K562 (cell line): ENCODE measurements around the gene GRB14. TPM values are rescaled to one million over a fixed set of nuclear protein-coding genes. Genes with fewer than 3 reads are reported as not detected.

Experiments used
- ATAC-seq: fragments of 200-7000 bp; cut with Tn5 transposase; 3 replicates; pipeline ENCODE4 v1.9.1; 2020; ENCODE audit warnings: moderate library complexity
- BruUV-seq: library from RNA; stranded (reverse); fragments of 400-500 nt; replicated peaks from 2 replicates; lab custom pipeline; 2021; lab: Mats Ljungman, UMichigan
- CTCF ChIA-PET: fragments of 300-600 bp; formaldehyde crosslinking; extraction: SDS; loops from one replicate; lab custom pipeline; 2021; ENCODE audit warnings: low intra/inter-chr PET ratio; lab: Yijun Ruan, JAX
- POLR2A ChIA-PET: fragments of 300-600, 350-650 bp; sonication (Branson Sonifier 250); formaldehyde crosslinking; extraction: SDS; loops from one replicate; lab custom pipeline; 2021; ENCODE audit warnings: antibody characterized with exemption, inconsistent platforms; lab: Yijun Ruan, JAX
- DNase-seq, 4 experiments: peaks; one replicate each; pipeline versions ENCODE4 v3.0.0 to v3.0.0-alpha.2; 2011 to 2018; ENCODE audit warnings: low spot score in 3 of 4, mixed read lengths in 3 of 4; ENCODE audit errors: extremely low read depth in 1 of 4
- FAIRE-seq: peaks from 2 replicates; lab custom pipeline; 2011; peaks lifted over from hg19 to GRCh38; lab: Jason Lieb, UNC
- H2AFZ ChIP-seq: 2 replicates; pipeline ENCODE4 v1.6.0; 2011; ENCODE audit warnings: low read depth, low read length, control low read depth, inconsistent platforms
- H3K27ac ChIP-seq: fragments of 200-600 bp; 3 replicates; pipeline ENCODE4 v1.8.0; 2011; ENCODE audit warnings: low read depth, mild to moderate bottlenecking, control low read depth, inconsistent platforms, low read length, moderate library complexity, mixed read lengths; ENCODE audit errors: extremely low read depth
- H3K27me3 ChIP-seq, 2 experiments: fragments of 300-600 bp in 1 of 2; 2 replicates in 1 of 2; 3 replicates in 1 of 2; pipeline versions ENCODE4 v1.6.0 to v1.8.0; 2011; ENCODE audit warnings: inconsistent platforms in 2 of 2, low read length in 2 of 2, mild to moderate bottlenecking in 1 of 2, mixed read lengths in 1 of 2, moderate library complexity in 1 of 2; ENCODE audit not compliant: control insufficient read depth in 2 of 2, insufficient read depth in 2 of 2
- H3K36me3 ChIP-seq: fragments of 300-600 bp; 3 replicates; pipeline ENCODE4 v1.8.0; 2011; ENCODE audit warnings: mild to moderate bottlenecking, low read length, inconsistent platforms; ENCODE audit not compliant: control insufficient read depth, insufficient read depth
- H3K4me1 ChIP-seq, 2 experiments: fragments of 200-600 bp in 1 of 2; replicated peaks in 1 of 2; 2 replicates in 1 of 2; 3 replicates in 1 of 2; pipeline versions ENCODE4 v1.5.1 to v1.8.0; 2011; ENCODE audit warnings: inconsistent platforms in 2 of 2, low read length in 2 of 2, mild to moderate bottlenecking in 1 of 2, mixed read lengths in 1 of 2, moderate library complexity in 1 of 2; ENCODE audit not compliant: control insufficient read depth in 2 of 2, insufficient read depth in 2 of 2
- H3K4me2 ChIP-seq: 2 replicates; pipeline ENCODE4 v1.6.1; 2011; ENCODE audit warnings: low read length, control low read depth, inconsistent platforms, mixed read lengths; ENCODE audit not compliant: insufficient read depth
- H3K4me3 ChIP-seq: fragments of 200-600 bp; sonication (generic), shearing (Covaris generic); 2 replicates; pipeline ENCODE4 v1.5.1; 2016; ENCODE audit warnings: control low read depth, inconsistent platforms
- H3K79me2 ChIP-seq: fragments of 200-600 bp; 3 replicates; pipeline ENCODE4 v1.8.0; 2011; ENCODE audit warnings: low read length, inconsistent platforms; ENCODE audit not compliant: control insufficient read depth, insufficient read depth
- H3K9ac ChIP-seq, 2 experiments: 2 replicates each; pipeline versions ENCODE4 v1.6.0 to v1.6.1; 2011; ENCODE audit warnings: low read depth in 2 of 2, low read length in 2 of 2, control low read depth in 1 of 2, inconsistent platforms in 1 of 2, mild to moderate bottlenecking in 1 of 2, mixed read lengths in 1 of 2; ENCODE audit not compliant: insufficient read depth in 1 of 2
- H3K9me1 ChIP-seq: one replicate; pipeline ENCODE4 v1.6.0; 2011; ENCODE audit warnings: inconsistent platforms, mild to moderate bottlenecking, low read length, moderate library complexity; ENCODE audit not compliant: control insufficient read depth, insufficient read depth
- H3K9me3 ChIP-seq: replicated peaks from 2 replicates; pipeline ENCODE4 v1.5.1; 2011; ENCODE audit warnings: low read depth, low read length, inconsistent platforms; ENCODE audit not compliant: control insufficient read depth, insufficient read depth
- H4K20me1 ChIP-seq: replicated peaks from 2 replicates; pipeline ENCODE4 v1.6.1; 2011; ENCODE audit warnings: low read length, inconsistent platforms, mixed read lengths; ENCODE audit not compliant: control insufficient read depth, insufficient read depth
- CLOCK ChIP-seq: fragments of 250-450 bp; sonication (Bioruptor Pico); IDR thresholded peaks from 2 replicates; pipeline ENCODE4 v1.4.0; 2020; ENCODE audit warnings: mild to moderate bottlenecking, moderate library complexity, borderline replicate concordance
- ESRRB ChIP-seq: fragments of 250-450 bp; sonication (Bioruptor Pico); IDR thresholded peaks from 2 replicates; pipeline ENCODE4 v1.5.0; 2020; ENCODE audit warnings: mild to moderate bottlenecking, moderate library complexity, borderline replicate concordance
- ID3 ChIP-seq, 2 experiments: fragments of 250-450 bp in 1 of 2; fragments of 450-650 bp in 1 of 2; sonication (Bioruptor Pico) in 1 of 2; IDR thresholded peaks; 2 replicates each; pipeline versions ENCODE4 v1.6.1 to v1.8.0; 2016 to 2021; ENCODE audit warnings: mild to moderate bottlenecking in 2 of 2, moderate library complexity in 2 of 2, missing compliant biosample characterization in 1 of 2, missing genetic modification characterization in 1 of 2
- MCM7 ChIP-seq, 2 experiments: fragments of 450-650 bp; IDR thresholded peaks; 2 replicates each; pipeline ENCODE4 v1.6.1; 2016 to 2018
- MITF ChIP-seq: IDR thresholded peaks from 2 replicates; pipeline ENCODE4 v1.6.1; 2014; ENCODE audit warnings: antibody characterized with exemption
- NFRKB ChIP-seq: fragments of 450-650 bp; IDR thresholded peaks from 2 replicates; pipeline ENCODE4 v1.6.1; 2016; ENCODE audit warnings: low read depth
- POLR3A ChIP-seq: IDR thresholded peaks from 2 replicates; pipeline ENCODE4 v1.6.1; 2011; ENCODE audit warnings: borderline replicate concordance, mild to moderate bottlenecking, moderate library complexity; ENCODE audit not compliant: insufficient read length, insufficient read depth; ENCODE audit errors: extremely low read depth
- PRPF4 ChIP-seq: fragments of 200-400 bp; formaldehyde crosslinking; IDR thresholded peaks from one replicate; pipeline ENCODE4 v1.6.1; 2017; ENCODE audit warnings: low read length, low read depth, mild to moderate bottlenecking; ENCODE audit not compliant: insufficient read depth, poor library complexity, severe bottlenecking
- ZNF133 ChIP-seq: fragments of 250-450 bp; sonication (Bioruptor Pico); IDR thresholded peaks from 2 replicates; pipeline ENCODE4 v1.4.0; 2020; ENCODE audit warnings: mild to moderate bottlenecking
- ZNF445 ChIP-seq: fragments of 250-450 bp; sonication (Bioruptor Pico); IDR thresholded peaks from 2 replicates; pipeline ENCODE4 v1.4.0; 2020; ENCODE audit warnings: low read depth, mild to moderate bottlenecking, moderate library complexity
- ZNF583 ChIP-seq: fragments of 250-450 bp; sonication (Bioruptor Pico); IDR thresholded peaks from 2 replicates; pipeline ENCODE4 v1.4.0; 2020
- WGBS: fragments of 100-300 bp; shearing (Covaris generic); methylation state at CpG from one replicate; pipeline ENCODE4 v1.1.6; 2016; ENCODE audit warnings: low coverage, mixed read lengths; ENCODE audit not compliant: insufficient coverage; ENCODE audit errors: missing lambda C conversion rate; 5-methylcytosine and 5-hydroxymethylcytosine counted together
- in situ Hi-C: fragments of 300-500 bp; cut with MboI; formaldehyde crosslinking; loops from 4 replicates; pipeline ENCODE4 v1.15.0; 2018; ENCODE audit warnings: inconsistent platforms, mixed read lengths
- intact Hi-C: fragments of 100-400 bp; cut with micrococcal nuclease; formaldehyde crosslinking; loops from 2 replicates; pipeline ENCODE4 v1.14.2; 2022
- polyA plus RNA-seq, 8 experiments: library from polyadenylated mRNA; depleted of rRNA in 4 of 8; stranded (reverse) in 5 of 8; unstranded in 3 of 8; fragments of >200 nt; fragmentation: Nextera tagmentation in 2 of 8; fragmentation: Illumina TruSeq in 1 of 8; extraction: Ambion mirVana in 2 of 8; extraction: Trizol in 1 of 8; gene quantifications; 2 replicates each; pipeline versions ENCODE4 v1.2.1 to v1.2.3, GENCODE V29; 2011 to 2014; ENCODE audit warnings: inconsistent platforms in 1 of 8, missing spikeins in 1 of 8
- total RNA-seq, 7 experiments: library from RNA; depleted of rRNA in 6 of 7; stranded (reverse); fragments of >200 nt in 6 of 7; fragmentation: Illumina TruSeq in 2 of 7; extraction: Trizol in 2 of 7; gene quantifications; 2 replicates each; pipeline versions ENCODE4 v1.2.1 to v1.2.3, GENCODE V29; 2011 to 2021; ENCODE audit warnings: low replicate concordance in 1 of 7

The GRB14 gene
- total and polyA plus RNA-seq, 9 of the 15 experiments (the other 6 are each of a cell fraction or from before 2014, with no cell fraction given), result not detected

- H3K9me3 ChIP-seq, result no peaks in the 10 kb centered on the region
- H3K9ac ChIP-seq, result no peak overlapping the region
- H3K4me3 ChIP-seq, result no peak overlapping the region
- no peaks in the 10 kb centered on the region for H3K79me2 ChIP-seq
- H3K36me3 ChIP-seq, result no peaks in the 10 kb centered on the region
- ATAC-seq (no peak), FAIRE-seq (no peak), DNase-seq (no peak)
- H4K20me1 ChIP-seq, result no peaks in the 10 kb centered on the region
- WGBS, result 0% methylated on average over 5 of the region's 5 CpGs
- POLR2A ChIA-PET, result interaction anchor here (0.6 kb wide), 1 partner anchor 16 kb away, joined by 3 read pairs; no protein-coding TSS in a partner anchor
- BruUV-seq, result no TSS peak
- no peaks in the 10 kb centered on the region for H3K9me1 ChIP-seq
- no peaks in the 10 kb centered on the region for H3K27me3 ChIP-seq
- intact Hi-C loops (loop anchor here (10.0 kb wide), 1 partner anchor 1342 kb away; no protein-coding TSS in a partner anchor), in situ Hi-C loops (loop anchor here (25.0 kb wide), 1 partner anchor 1160 kb away; no protein-coding TSS in a partner anchor)
- no peak overlapping the region for H3K4me2 ChIP-seq
- H3K4me1 ChIP-seq, result no peaks in the 10 kb centered on the region
- CTCF ChIA-PET, result no interaction called here
- H3K27ac ChIP-seq, result no peak overlapping the region
- no peak for TF ChIP-seq MITF
- no peak for TF ChIP-seq NFRKB
- TF ChIP-seq ID3 (CRISPR knock-in tag; IDR thresholded peaks at IDR 0.05), result no peak
- TF ChIP-seq ID3 (tag; IDR thresholded peaks at IDR 0.05), result no peak
- no peak for TF ChIP-seq PRPF4
- TF ChIP-seq CLOCK (CRISPR knock-in tag), result no peak
- no peak for TF ChIP-seq MCM7 (IDR thresholded peaks at IDR 0.05)
- no peak for TF ChIP-seq ZNF583 (CRISPR knock-in tag)
- no peak for TF ChIP-seq ZNF445 (CRISPR knock-in tag)
- no peak for TF ChIP-seq ZNF133 (CRISPR knock-in tag)
- TF ChIP-seq ESRRB (CRISPR knock-in tag), result no peak
- TF ChIP-seq POLR3A, result no peak
- no peak overlapping the region for H2AFZ ChIP-seq
Measured at GRCh38 chr2:164496881-164497280, 124.4 kb downstream of the GRB14 start.
